ENCODE measurements around the gene SUSD3.

The SUSD3 gene

GRCh38 chr9:93030642-93031628 is 27.6 kb upstream of the SUSD3 start:
- no peak for DNase-seq

GRCh38 chr9:93031629-93032430 is 26.7 kb upstream of the SUSD3 start:
- no peak for DNase-seq

GRCh38 chr9:93032545-93032944 is 26.0 kb upstream of the SUSD3 start:
- no peak for DNase-seq

- DNase-seq: peak; percentile 74
Measured at GRCh38 chr9:93033531-93033930, 25.0 kb upstream of the SUSD3 start.

GRCh38 chr9:93035106-93035660 is 23.3 kb upstream of the SUSD3 start:
- no peak for DNase-seq

- no peak for DNase-seq
Measured at GRCh38 chr9:93035821-93036351, 22.6 kb upstream of the SUSD3 start.

GRCh38 chr9:93036887-93037475 is 21.5 kb upstream of the SUSD3 start:
- no peak for DNase-seq

- DNase-seq: no peak
Measured at GRCh38 chr9:93037476-93037971, 21.0 kb upstream of the SUSD3 start.

- DNase-seq: no peak
Measured at GRCh38 chr9:93038918-93039317, 19.6 kb upstream of the SUSD3 start.

- no peak for DNase-seq
Measured at GRCh38 chr9:93039456-93039855, 19.0 kb upstream of the SUSD3 start.

GRCh38 chr9:93039976-93040375 is 18.5 kb upstream of the SUSD3 start:
- DNase-seq: no peak

GRCh38 chr9:93040409-93040808 is 18.1 kb upstream of the SUSD3 start:
- no peak for DNase-seq

- peak; percentile 57 for DNase-seq
Measured at GRCh38 chr9:93041108-93041802, 17.2 kb upstream of the SUSD3 start.

- no peak for DNase-seq
Measured at GRCh38 chr9:93043122-93043521, 15.4 kb upstream of the SUSD3 start.

- no peak for DNase-seq
Measured at GRCh38 chr9:93045521-93045920, 13.0 kb upstream of the SUSD3 start.

GRCh38 chr9:93048566-93049448 is 9.7 kb upstream of the SUSD3 start:
- no peak for DNase-seq

- no peak for DNase-seq
Measured at GRCh38 chr9:93049491-93049890, 9.0 kb upstream of the SUSD3 start.

- DNase-seq: no peak
Measured at GRCh38 chr9:93050231-93050630, 8.3 kb upstream of the SUSD3 start.

GRCh38 chr9:93051680-93052089 is 6.8 kb upstream of the SUSD3 start:
- no peak for DNase-seq

GRCh38 chr9:93052791-93053540 is 5.5 kb upstream of the SUSD3 start:
- DNase-seq: peak; percentile 38

All from NCI-H2171 treated with DMSO at 0.1 percent for 48 hours (cell line).